HG02970 (cell line): ENCODE data around the gene TGFBR3.
"Not testable (repeated sequence)": the region's sequence is repeated elsewhere in the genome, so short reads cannot be mapped to it uniquely, and the experiment has no call there.

Experiments
- ATAC-seq: cut with Tn5 transposase; IDR thresholded peaks from one replicate; pipeline ENCODE4 v1.9.1; 2021; ENCODE audit warnings: mild to moderate bottlenecking, moderate library complexity, moderate number of reproducible peaks; ENCODE audit not compliant: unreplicated experiment, low FRiP score

The TGFBR3 gene

GRCh38 chr1:91669584-91670350 lies 216.2 kb downstream of the TGFBR3 start:
- ATAC-seq, result no peak

- ATAC-seq, result not testable (repeated sequence)
Measured at GRCh38 chr1:91666651-91667050, 219.3 kb downstream of the TGFBR3 start.

- no peak for ATAC-seq
Measured at GRCh38 chr1:91661121-91661520, 224.8 kb downstream of the TGFBR3 start.

- no peak for ATAC-seq
Measured at GRCh38 chr1:91660708-91661107, 225.2 kb downstream of the TGFBR3 start.

GRCh38 chr1:91655912-91656449 lies 230.0 kb downstream of the TGFBR3 start:
- no peak for ATAC-seq

- no peak for ATAC-seq
Measured at GRCh38 chr1:91653183-91653582, 232.8 kb downstream of the TGFBR3 start.

- ATAC-seq, result no peak
Measured at GRCh38 chr1:91651661-91652071, 234.3 kb downstream of the TGFBR3 start.

- no peak for ATAC-seq
Measured at GRCh38 chr1:91651243-91651642, 234.7 kb downstream of the TGFBR3 start.

- no peak for ATAC-seq
Measured at GRCh38 chr1:91650764-91651163, 235.2 kb downstream of the TGFBR3 start.

GRCh38 chr1:91647061-91647460 lies 238.9 kb downstream of the TGFBR3 start:
- no peak for ATAC-seq

GRCh38 chr1:91645031-91645430 lies 240.9 kb downstream of the TGFBR3 start:
- no peak for ATAC-seq

- ATAC-seq, result no peak
Measured at GRCh38 chr1:91643431-91643830, 242.5 kb downstream of the TGFBR3 start.

GRCh38 chr1:91640877-91641526 lies 244.9 kb downstream of the TGFBR3 start:
- no peak for ATAC-seq

GRCh38 chr1:91637539-91637994 lies 248.4 kb downstream of the TGFBR3 start:
- ATAC-seq, result no peak

- ATAC-seq, result no peak
Measured at GRCh38 chr1:91635763-91636162, 250.2 kb downstream of the TGFBR3 start.

GRCh38 chr1:91633438-91633837 lies 252.5 kb downstream of the TGFBR3 start:
- no peak for ATAC-seq

GRCh38 chr1:91631718-91632330 lies 254.1 kb downstream of the TGFBR3 start:
- no peak for ATAC-seq

GRCh38 chr1:91630803-91631202 lies 255.1 kb downstream of the TGFBR3 start:
- ATAC-seq, result no peak
